H1 (cell line): ENCODE results near the gene PKD2. TPM values are rescaled to one million over a fixed set of nuclear protein-coding genes. Genes with fewer than 3 reads are reported as not detected.

Experiments used
- CHD7 ChIP-seq: fragments of 300-600 bp; sonication (generic); IDR thresholded peaks from 2 replicates; pipeline ENCODE4 v1.7.1; 2012; ENCODE audit warnings: low read length, moderate library complexity, mild to moderate bottlenecking, inconsistent platforms; ENCODE audit not compliant: insufficient replicate concordance
- CTBP2 ChIP-seq: IDR thresholded peaks from 2 replicates; pipeline ENCODE4 v1.7.0; 2011; ENCODE audit warnings: borderline replicate concordance, mild to moderate bottlenecking, moderate library complexity, mixed read lengths, low read length; ENCODE audit not compliant: insufficient read depth, insufficient read length
- EP300 ChIP-seq, 2 experiments: IDR thresholded peaks; 1 replicate in 1 of 2; 2 replicates in 1 of 2; pipeline ENCODE4 v1.6.1; 2011 to 2012; ENCODE audit warnings: low read depth in 2 of 2, low read length in 2 of 2, mild to moderate bottlenecking in 2 of 2, borderline replicate concordance in 1 of 2, inconsistent platforms in 1 of 2, moderate library complexity in 1 of 2
- JUND ChIP-seq: IDR thresholded peaks from 2 replicates; pipeline ENCODE4 v1.6.1; 2011; ENCODE audit warnings: mild to moderate bottlenecking, improper control_type of control experiment, low read length
- KDM4A ChIP-seq: IDR thresholded peaks from one replicate; pipeline ENCODE4 v1.7.1; 2012; ENCODE audit warnings: low read depth, mild to moderate bottlenecking, moderate library complexity, low read length, inconsistent platforms; ENCODE audit not compliant: severe bottlenecking
- NRF1 ChIP-seq: IDR thresholded peaks from 2 replicates; pipeline ENCODE4 v1.6.1; 2011; ENCODE audit warnings: mild to moderate bottlenecking, low read depth, low read length, improper control_type of control experiment
- POLR2AphosphoS5 ChIP-seq: IDR thresholded peaks from 2 replicates; pipeline ENCODE4 v1.6.1; 2011; ENCODE audit warnings: low read depth, low read length
- TAF7 ChIP-seq: optimal IDR thresholded peaks from 2 replicates; pipeline ENCODE3; 2011; ENCODE audit warnings: low read depth, mild to moderate bottlenecking, inconsistent platforms, low read length, moderate library complexity, borderline replicate concordance
- TBP ChIP-seq: IDR thresholded peaks from 2 replicates; pipeline ENCODE4 v1.6.1; 2011; ENCODE audit warnings: low read depth, low read length, improper control_type of control experiment
- YY1 ChIP-seq: IDR thresholded peaks from 2 replicates; pipeline ENCODE4 v1.6.1; 2011; ENCODE audit warnings: low read depth, mild to moderate bottlenecking, low read length
- polyA plus RNA-seq, 7 experiments: library from polyadenylated mRNA; depleted of rRNA in 3 of 7; stranded (reverse) in 5 of 7; unstranded in 2 of 7; fragments of >200 nt in 5 of 7; fragments of 200-250 nt in 2 of 7; gene quantifications; 1 replicate in 5 of 7; 2 replicates in 1 of 7; 4 replicates in 1 of 7; pipeline versions ENCODE4 v1.2.1 to v1.2.3, GENCODE V29; 2011 to 2013; ENCODE audit warnings: missing spikeins in 2 of 7, mixed read lengths in 2 of 7
- total RNA-seq: library from RNA; stranded (reverse); fragmentation: NEBNext Ultra II Directional; extraction: Animal tissue kit (Norgen Biotek cat#: 25700); gene quantifications from 2 replicates; pipeline ENCODE4 v1.2.1, GENCODE V29; 2021

The PKD2 gene
- total and polyA plus RNA-seq, 2 of the 8 experiments (the other 6 are each of a cell fraction or from before 2014, with no cell fraction given), result 16.0 to 32.0 TPM

- TF ChIP-seq CHD7 (no peak), JUND (no peak), NRF1 (no peak), TAF7 (no peak), EP300 (IDR thresholded peaks at IDR 0.05; ENCODE audit: borderline replicate concordance in 1 of 2, low read depth in 2 of 2, low read length in 2 of 2) (no peak), YY1 (peak; percentile 83), KDM4A (no peak), POLR2AphosphoS5 (no peak), CTBP2 (no peak), TBP (no peak)
Observed at GRCh38 chr4:87973283-87974169, 33.9 kb upstream of the PKD2 start (continued).
